Measurements from ENCODE around the gene HOXB6.
A peak's percentile ranks its signal among the peaks of the same experiment; 100 is the strongest.

The HOXB6 gene

GRCh38 chr17:48604770-48605329 lies at the start of gene HOXB6:
HOXB6 (minus strand) TSS chr17:48604986; CDS start chr17:48598150, 6,836 bp downstream.
- DNase-seq: no peak

GRCh38 chr17:48649741-48650140 lies 45.0 kb upstream of the HOXB6 start:
- DNase-seq: no peak

- DNase-seq: no peak
These were observed 43.1 kb upstream of the HOXB6 start for GRCh38 chr17:48647963-48648245.

GRCh38 chr17:48647103-48647962 lies 42.5 kb upstream of the HOXB6 start:
- no peak for DNase-seq

GRCh38 chr17:48646183-48647102 lies 41.7 kb upstream of the HOXB6 start:
- no peak for DNase-seq

- DNase-seq: no peak
These were observed 40.9 kb upstream of the HOXB6 start for GRCh38 chr17:48645639-48646182.

- DNase-seq: no peak
These were observed 40.2 kb upstream of the HOXB6 start for GRCh38 chr17:48644910-48645557.

GRCh38 chr17:48644159-48644558 lies 39.4 kb upstream of the HOXB6 start:
- no peak for DNase-seq

GRCh38 chr17:48643697-48644012 lies 38.9 kb upstream of the HOXB6 start:
- DNase-seq: no peak

GRCh38 chr17:48642843-48643696 lies 38.3 kb upstream of the HOXB6 start:
- no peak for DNase-seq

GRCh38 chr17:48642059-48642842 lies 37.5 kb upstream of the HOXB6 start:
- no peak for DNase-seq

- no peak for DNase-seq
These were observed 36.8 kb upstream of the HOXB6 start for GRCh38 chr17:48641541-48642058.

- no peak for DNase-seq
These were observed 36.0 kb upstream of the HOXB6 start for GRCh38 chr17:48640858-48641180.

GRCh38 chr17:48639982-48640857 lies 35.4 kb upstream of the HOXB6 start:
- DNase-seq: no peak

GRCh38 chr17:48639136-48639535 lies 34.4 kb upstream of the HOXB6 start:
- DNase-seq: no peak

- DNase-seq: no peak
These were observed 32.8 kb upstream of the HOXB6 start for GRCh38 chr17:48637323-48638260.

- DNase-seq: peak; percentile 92
These were observed 31.6 kb upstream of the HOXB6 start for GRCh38 chr17:48636177-48637018.

Measured in activated CD8-positive, alpha-beta memory T cell treated with anti-CD3 and anti-CD28 coated beads, Interleukin-2, amount 50 U/mL, for 48 hours (primary cell).